RPMI7951 (cell line): ENCODE measurements around the gene TMEM114. TPM values are rescaled to one million over a fixed set of nuclear protein-coding genes. Genes with fewer than 3 reads are reported as not detected.

Experiments
- DNase-seq: peaks from one replicate; pipeline ENCODE4 v3.0.0-alpha.2; 2012; ENCODE audit warnings: low read depth
- total RNA-seq: library from RNA; depleted of rRNA; stranded (reverse); fragments of >200 nt; shearing (Covaris generic); gene quantifications from 2 replicates; pipeline ENCODE4 v1.2.3, GENCODE V29; 2014; rRNA removed

Gene TMEM114
- total RNA-seq, 1 experiment from 2014 or later, result not detected

DNA sequence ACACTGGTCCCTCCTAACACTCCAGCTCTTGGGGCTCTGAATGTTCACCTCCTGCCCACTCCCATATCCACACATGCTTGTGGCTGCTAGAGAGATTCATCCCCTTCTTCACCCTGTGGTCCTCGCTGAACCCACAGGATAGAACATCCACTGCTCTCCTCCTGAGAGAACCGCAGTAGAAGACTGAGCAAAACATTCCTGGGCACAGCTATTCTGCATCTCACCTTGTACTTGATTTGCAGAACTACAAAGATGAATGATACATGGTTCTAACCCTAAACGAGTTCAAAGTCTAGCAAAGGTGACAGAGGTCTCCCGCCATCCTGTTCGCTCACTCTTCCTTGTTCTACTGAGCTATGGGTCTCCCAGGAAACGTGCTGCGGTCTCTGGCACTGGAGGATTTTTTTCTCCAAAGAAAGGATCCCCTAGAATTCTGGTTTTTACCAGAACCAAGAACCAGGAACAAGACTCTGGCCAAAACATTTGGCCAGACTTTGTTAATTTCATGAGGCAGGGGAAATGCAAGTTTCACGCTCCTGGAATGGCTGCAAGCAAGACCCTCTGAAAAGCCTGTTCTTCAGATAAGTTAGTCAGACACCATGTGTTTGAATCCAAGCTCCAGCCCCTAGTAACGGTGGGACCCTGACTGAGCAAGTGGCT, 39.5 kb downstream of the TMEM114 start:
- DNase-seq, result no peak

DNA sequence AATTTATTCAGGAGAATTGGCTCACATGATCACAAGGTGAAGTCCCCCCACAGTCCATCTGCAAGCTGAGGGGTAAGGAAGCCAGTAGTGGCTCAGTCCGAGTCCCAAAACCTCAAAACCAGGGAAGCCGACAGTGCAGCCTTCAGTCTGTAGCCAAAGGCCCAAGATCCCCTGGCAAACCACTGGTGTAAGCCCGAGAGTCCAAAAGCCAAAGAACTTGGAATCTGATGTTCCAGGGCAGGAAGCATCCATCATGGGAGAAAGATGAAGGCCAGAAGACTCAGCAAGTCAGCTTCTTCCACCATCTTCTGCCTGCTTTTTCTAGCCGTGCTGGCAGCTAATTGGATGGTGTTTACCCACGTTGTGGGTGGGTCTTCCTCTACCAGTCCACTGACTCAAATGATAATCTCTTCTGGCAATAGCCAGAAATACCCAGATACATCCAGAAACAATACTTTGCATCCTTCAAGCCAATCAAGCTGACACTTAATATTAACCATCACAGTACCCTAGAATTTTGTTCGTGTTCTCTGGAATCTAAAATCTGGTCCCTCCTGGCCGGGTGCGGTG, 40.4 kb downstream of the TMEM114 start:
- no peak for DNase-seq

DNA sequence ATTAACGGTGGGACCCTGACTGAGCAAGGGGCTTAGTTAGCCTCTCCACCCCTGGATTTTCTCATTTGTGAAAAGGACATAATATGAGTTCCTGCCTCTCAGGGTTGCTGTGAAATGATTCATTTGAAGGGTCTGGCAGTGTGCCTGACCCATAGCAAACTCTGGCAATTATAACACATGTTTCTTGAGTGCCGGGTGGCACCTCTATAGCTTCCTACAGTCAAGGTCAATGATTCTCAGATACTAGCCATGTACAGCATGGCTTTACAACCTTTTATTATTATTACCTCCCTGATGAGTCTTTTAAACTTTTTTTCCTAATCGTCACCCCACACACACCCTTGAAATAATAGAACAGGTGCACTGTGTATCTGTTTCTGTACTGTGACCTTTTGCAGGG, 42.1 kb downstream of the TMEM114 start:
- no peak for DNase-seq

DNA sequence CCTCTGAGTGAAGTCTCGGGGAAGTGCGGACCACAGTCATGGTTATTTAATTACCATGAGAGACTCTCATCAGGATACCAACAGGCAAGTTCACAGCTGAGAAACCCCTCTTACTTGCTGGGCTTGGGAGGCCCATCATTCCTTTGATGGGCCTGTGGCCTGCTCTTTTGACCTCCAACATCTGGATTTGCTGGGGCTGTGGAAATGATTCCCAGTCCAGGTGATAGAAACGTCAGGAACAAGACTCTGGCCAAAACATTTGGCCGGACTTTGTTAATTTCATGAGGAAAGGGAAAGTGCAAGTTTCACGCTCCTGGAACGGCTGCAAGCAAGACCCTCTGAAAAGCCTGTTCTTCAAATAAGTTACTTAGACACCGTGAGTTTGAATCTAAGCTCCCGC, 42.5 kb downstream of the TMEM114 start:
- DNase-seq, result no peak

DNA sequence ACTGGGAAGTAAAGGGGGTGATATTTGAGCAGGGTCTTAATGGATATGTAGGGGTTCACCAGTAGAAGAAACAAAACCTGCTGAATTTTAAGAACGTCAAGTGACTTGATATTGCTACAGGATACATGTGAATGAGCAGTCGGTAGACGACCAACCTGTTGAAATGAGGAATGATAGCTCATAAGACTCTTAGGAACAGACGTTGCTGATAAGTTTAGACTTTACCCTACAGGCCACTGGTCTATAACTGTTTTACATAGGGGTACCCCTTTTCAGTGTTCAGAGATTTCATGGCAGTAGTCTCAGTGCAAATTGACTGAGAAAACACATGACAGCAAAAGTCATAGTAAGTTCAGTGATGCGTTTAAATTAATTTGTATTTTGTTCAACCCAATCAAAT, 45.9 kb downstream of the TMEM114 start:
- DNase-seq, result no peak

DNA sequence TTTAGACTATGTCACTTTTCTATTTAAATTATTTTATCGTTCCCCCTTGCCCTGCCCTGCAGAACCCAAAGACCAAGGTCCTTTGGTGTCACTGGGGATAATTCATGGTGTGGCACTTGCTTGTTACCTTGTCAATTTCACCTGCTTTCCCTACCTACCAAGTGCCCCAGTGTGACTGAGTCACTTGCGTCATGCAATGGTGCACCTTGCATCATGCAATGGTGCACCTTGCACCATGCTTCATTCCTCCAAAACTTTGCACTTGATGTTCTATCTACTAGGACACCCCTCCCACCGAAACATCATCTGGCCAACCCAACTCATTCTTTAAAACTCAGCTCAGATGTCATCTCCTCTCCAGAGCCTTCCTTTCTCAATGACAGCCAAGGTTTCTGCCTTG, 47.1 kb downstream of the TMEM114 start:
- DNase-seq, result no peak

DNA sequence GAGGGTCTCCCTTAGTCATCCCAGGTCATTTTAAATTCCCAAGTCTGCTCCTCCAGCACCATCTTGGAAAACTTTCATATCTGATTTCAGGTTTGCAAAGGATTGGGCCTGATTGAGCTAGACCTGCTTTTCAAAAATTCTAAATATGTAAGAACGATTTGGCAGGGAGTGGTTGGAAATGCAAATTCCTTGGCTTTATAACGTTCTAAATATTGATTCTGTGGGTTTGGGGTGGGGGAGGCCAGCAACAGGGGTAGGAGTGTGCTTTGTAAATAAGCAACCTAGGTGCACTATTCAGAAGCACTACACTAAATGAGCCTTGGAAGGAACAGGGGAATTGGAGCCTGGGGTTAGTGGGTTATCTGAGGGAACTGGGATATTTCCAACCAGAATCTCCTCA, 47.9 kb downstream of the TMEM114 start:
- DNase-seq, result no peak

DNA sequence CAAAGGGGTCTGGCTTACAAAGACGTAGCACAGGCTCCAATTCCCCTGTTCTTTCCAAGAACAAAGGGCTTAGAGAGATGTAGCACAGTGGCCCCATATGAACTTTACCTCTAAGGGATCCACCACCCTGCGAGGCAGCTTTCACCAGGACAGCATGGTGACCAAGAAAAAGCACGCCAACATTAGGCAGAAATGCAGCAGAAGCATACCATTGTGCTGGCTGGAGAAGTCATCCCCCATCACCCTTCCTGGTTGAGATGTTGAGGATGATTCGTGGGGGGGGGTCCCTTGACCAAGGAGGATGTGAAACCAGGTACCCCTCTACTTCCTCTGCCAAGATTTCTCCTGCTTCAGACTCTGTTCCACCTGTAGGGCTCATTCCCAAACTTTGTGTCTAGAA, 48.4 kb downstream of the TMEM114 start:
- DNase-seq, result no peak

DNA sequence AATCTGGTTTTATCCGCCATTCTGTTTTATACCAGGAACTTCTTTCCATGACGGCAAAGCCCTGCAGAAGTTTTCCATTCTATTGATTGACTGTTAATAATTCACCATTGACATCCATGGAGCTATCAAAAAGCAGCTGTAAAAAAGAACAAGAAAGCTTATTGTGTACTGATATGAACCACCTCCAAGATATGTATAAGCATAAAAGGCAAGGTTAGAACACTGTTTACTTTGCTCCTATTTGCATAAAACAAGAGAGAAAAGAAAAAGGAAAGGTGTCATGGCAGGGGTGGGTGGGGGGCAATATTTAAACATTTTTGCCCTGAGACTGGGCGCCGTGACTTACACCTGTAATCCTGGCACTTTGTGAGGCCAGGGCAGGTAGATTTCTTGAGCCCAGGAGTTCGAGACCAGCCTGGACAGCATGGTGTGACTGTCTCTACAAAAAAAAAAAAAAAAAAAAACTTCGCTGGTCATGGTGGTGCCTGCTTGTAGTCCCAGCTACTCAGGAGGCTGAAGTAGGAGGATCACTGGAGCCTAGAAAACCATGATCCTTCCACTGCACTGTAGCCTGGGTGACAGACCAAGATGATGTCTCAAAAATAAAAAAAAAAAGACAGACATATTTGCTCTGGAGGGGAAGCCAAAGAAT, 52.5 kb downstream of the TMEM114 start:
- DNase-seq, result no peak

DNA sequence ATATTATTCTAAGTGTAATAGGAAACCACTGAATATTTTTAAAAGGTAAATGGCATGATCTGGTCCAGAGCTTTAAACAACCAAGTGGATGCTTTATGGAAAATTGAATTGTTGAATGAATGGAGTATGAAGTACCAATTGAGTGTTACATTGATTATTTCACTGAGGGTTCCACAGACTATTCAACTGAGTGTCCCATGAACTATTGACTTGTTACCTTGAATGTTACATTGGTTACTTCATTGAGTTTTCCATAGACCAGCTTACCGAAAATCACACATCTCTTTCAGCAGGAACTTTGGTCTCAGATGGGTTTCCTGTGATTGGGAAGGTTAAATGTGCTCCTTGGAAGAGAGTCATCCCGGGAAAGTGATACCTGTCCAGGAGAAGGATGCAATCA, 56.8 kb downstream of the TMEM114 start:
- no peak for DNase-seq

DNA sequence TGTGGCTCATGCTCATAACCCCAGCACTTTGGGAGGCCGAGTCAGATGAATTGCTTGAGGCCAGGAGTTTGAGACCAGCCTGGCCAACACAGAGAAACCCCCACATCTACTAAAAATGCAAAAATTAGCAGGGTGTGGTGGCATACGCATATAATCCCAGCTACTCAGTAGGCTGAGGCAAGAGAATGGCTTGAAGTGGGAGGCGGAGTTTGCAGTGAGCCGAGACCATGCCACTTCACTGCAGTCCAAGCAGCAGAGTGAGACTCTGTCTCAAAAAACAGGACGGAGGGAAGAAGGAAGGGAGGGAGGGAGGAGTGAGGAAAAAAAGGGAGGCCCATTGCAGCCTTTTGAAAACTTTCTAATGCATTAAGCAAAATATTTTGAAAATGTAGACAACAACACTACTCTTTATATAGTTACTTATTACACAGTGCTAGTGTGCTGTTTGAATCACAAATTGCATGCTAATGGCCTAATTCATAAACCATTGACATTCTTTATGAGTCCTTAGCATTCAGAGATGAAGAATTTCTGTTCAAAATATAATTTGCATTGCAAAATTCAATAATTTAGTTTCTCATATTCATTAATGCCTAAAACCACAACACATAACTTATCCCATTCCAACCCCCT, 59.4 kb downstream of the TMEM114 start:
- no peak for DNase-seq

DNA sequence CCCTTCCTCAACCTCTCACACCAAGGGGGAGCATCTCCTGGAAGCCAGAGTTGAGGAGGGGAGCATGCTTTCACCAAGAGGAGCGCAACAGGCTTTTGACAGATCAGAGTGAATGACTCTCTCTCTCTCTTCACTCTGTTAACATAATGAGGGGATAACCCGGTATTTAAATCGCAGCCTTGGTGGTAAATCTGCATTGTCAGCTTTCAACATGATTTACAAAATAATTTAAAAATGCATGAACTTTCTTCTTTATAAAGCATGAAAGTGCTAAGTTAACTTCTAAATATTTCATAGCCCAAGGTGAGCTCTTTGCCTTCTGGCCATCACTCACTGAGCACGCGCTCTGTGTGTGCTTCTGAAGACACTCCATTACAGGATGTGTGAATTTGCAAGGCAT, 61.8 kb downstream of the TMEM114 start:
- DNase-seq, result no peak

DNA sequence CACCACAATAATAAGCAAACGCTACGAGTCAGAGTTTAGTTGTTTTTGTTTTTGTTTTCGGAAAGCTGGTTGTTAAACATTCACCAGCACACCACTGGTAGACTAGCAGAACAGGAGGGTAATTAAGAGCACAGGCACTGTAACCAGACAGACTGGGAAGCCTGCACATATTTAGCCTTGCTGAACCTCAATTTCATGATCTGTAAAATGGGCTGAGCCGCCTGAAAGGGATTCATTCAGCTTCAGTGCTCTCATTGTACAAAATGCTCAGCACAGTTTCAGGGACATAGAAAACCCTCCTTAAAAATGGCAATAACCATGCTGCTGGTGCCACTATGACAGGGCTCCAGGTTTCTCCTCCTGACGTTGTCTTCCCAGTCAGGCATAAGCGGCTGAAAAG, 66.4 kb downstream of the TMEM114 start:
- DNase-seq, result no peak

DNA sequence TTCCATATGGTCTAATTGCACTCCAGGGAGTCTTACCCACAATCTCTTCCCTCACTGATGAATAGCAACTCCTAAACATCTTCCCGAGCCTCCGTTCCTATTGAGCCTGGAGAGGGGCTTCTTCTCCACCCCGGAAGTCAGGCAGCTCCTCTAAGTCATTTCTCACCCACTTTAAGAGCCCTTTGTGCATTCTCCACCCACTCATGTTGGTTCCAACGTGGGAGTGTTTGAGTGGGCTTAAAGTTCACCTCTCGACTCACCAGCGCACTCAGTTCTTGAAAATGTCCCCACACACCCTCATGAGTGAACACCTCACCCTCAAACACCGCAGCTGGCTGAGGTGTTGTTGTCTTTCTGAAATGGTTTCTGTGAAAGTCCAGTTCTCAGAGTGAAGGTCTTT, 67.6 kb downstream of the TMEM114 start:
- no peak for DNase-seq

DNA sequence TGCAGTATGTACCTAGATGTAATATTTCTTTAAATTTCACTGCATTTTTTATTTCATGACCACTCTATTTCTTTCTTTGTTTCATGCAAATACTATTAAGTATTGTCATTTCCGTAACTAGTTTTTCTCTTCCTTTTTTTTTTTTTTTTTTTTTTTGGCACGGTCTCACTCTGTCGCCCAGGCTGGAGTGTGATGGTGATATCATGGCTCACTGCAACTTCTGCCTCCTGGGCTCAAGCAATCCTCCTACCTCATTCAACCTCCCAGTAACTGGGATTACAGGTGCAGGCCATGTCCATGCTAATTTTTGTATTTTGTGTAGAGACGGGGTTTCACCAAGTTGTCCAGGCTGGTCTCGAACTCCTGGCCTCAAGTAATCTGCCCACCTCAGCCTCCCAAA, 70.7 kb downstream of the TMEM114 start:
- no peak for DNase-seq

Other genes starting within 250 kb of the TMEM114 start
- 10.6 and 14.8 TPM in 2 replicates for gene METTL22, start 31.2 kb upstream of the TMEM114 start, total RNA-seq
- 3.1 and 3.5 TPM in 2 replicates for gene ABAT, start 84.1 kb upstream of the TMEM114 start, total RNA-seq
- gene TMEM186, start 207.1 kb upstream of the TMEM114 start, total RNA-seq, result 6.5 and 8.4 TPM in 2 replicates
- gene PMM2, start 207.3 kb upstream of the TMEM114 start, total RNA-seq, result 27.0 and 30.3 TPM in 2 replicates